Activated CD8-positive, alpha-beta memory T cell treated with anti-CD3 and anti-CD28 coated beads for 36 hours (primary cell): ENCODE measurements around the gene ARHGEF7. TPM values are rescaled to one million over a fixed set of nuclear protein-coding genes. Genes with fewer than 3 reads are reported as not detected.

Experiments used
- CTCF ChIA-PET: fragments of 350-600 bp; sonication (Branson Sonifier 250); formaldehyde crosslinking; loops from one replicate; lab custom pipeline; 2021; ENCODE audit warnings: antibody characterized with exemption; lab: Charles Lee
- POLR2A ChIA-PET: fragments of 350-600 bp; sonication (Branson Sonifier 250); formaldehyde crosslinking; loops from one replicate; lab custom pipeline; 2021; ENCODE audit warnings: antibody characterized with exemption; lab: Charles Lee
- total RNA-seq, 2 experiments: library from RNA; stranded (reverse); gene quantifications; one replicate each; pipeline ENCODE4 v1.2.3, GENCODE V29; 2021

The ARHGEF7 gene
- total RNA-seq, 2 experiments from 2014 or later, result 49.4 to 50.8 TPM

GRCh38 chr13:111304041-111304544 is 189.0 kb downstream of the ARHGEF7 start:
- ChIA-PET CTCF (no interaction called here), POLR2A (no interaction called here)

DNA sequence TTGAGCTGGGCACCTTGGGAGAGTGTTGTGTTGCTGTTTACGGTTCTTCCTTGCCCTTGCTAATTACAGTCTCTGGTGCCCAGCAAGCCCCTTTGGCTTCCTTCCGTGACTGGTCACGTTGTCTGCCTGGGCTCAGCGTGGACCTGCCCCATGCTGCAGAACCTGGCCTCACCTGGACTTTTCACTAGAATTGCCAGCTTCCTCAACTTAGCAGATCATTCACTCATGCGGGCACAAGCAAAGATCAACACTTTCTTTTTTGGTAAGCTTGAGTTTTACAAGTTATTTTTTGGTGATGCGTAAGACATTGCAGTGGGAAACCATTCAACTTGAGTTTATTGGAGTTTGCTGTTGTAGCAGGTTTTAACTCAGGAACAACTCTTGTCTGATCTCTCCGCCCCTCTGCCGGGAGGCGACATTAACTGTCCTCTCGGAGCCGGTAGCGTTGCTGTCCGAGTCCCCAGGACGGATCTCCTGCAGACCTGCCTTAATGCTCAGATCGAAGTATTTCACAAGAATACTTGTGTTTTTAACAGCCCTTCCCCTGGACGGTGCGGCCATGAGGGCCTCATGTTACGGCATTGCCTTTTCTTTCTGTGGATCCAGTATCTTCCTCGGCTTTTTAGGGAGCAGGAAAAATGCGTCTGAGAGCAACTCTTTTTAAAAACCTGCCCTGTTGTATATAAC is 189.6 kb downstream of the ARHGEF7 start:
- ChIA-PET POLR2A (no interaction called here), CTCF (no interaction called here)

DNA sequence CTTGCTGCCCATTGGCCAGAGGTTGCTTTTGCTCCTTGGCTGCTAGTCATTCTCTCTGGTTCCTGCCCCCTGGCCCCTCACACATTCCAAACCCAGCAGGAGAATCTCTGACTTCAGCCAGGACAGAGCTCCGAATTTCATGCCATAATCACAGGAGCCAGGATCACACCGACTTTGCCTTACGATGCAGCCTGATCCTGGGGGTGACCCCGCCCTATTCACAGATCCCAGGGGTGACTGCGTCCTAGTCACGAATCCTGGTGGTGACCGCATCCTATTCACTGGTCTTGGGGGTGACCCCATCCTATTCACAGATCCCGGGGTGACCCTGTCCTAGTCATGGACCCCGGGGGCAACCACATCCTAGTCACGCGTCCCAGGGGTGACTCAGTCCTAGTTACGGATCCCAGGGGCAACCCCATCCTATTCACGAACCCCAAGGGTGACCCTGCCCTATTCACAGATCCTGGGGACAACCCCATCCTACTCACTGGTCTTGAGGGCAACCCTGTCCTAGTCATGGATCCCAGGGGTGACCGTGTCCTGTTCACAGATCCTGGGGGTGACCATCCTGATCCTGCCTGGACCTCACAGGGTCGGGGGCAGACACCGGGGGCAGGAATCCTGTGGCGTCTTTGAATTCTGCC is 198.0 kb downstream of the ARHGEF7 start:
- ChIA-PET CTCF (no interaction called here), POLR2A (interaction anchor here (0.6 kb wide), 1 partner anchor 13 kb away, joined by 3 read pairs; no protein-coding TSS in a partner anchor)

- CTCF ChIA-PET, result no interaction called here
These were observed 198.9 kb downstream of the ARHGEF7 start for GRCh38 chr13:111313911-111314425.

GRCh38 chr13:111314852-111315251 is 199.7 kb downstream of the ARHGEF7 start:
- ChIA-PET POLR2A (no interaction called here), CTCF (no interaction called here)

More at GRCh38 chr13:111313911-111314425, 198.9 kb downstream of the ARHGEF7 start:
- POLR2A ChIA-PET, result interaction anchor here (0.6 kb wide), 1 partner anchor 14 kb away, joined by 3 read pairs; no protein-coding TSS in a partner anchor

- POLR2A ChIA-PET, result no interaction called here
- CTCF ChIA-PET, result no interaction called here
These were observed 200.4 kb downstream of the ARHGEF7 start for GRCh38 chr13:111315347-111315995.

- ChIA-PET POLR2A (no interaction called here), CTCF (interaction anchor here (0.5 kb wide), 1 partner anchor 249 kb away, joined by 3 read pairs; no protein-coding TSS in a partner anchor)
These were observed 201.1 kb downstream of the ARHGEF7 start for GRCh38 chr13:111316161-111316730.

GRCh38 chr13:111317042-111317550 is 202.0 kb downstream of the ARHGEF7 start:
- CTCF ChIA-PET, result interaction anchor here (0.5 kb wide), 1 partner anchor 250 kb away, joined by 3 read pairs; no protein-coding TSS in a partner anchor
- POLR2A ChIA-PET, result no interaction called here

GRCh38 chr13:111317571-111318345 is 202.6 kb downstream of the ARHGEF7 start:
- POLR2A ChIA-PET, result no interaction called here
- CTCF ChIA-PET, result no interaction called here

DNA sequence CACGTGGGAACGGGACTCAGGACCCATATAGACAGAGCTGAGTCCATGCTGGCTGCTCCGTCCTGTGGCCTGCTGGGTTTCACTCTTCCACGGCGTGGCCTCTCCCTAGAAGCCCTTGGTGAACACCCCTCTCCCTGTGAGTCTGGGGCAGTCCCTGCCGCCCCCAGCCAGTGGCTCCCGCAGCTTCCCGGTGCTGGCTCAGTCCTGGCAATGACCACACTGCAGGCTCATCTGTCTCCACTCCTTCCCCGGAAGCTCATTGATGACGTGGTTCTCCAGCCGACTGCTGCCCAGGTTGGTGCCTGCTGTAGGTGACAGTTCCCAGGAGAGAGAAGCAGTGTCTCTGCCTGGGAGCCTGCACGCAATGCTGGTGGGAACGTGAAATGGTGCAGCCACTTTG is 203.3 kb downstream of the ARHGEF7 start:
- CTCF ChIA-PET, result no interaction called here

DNA sequence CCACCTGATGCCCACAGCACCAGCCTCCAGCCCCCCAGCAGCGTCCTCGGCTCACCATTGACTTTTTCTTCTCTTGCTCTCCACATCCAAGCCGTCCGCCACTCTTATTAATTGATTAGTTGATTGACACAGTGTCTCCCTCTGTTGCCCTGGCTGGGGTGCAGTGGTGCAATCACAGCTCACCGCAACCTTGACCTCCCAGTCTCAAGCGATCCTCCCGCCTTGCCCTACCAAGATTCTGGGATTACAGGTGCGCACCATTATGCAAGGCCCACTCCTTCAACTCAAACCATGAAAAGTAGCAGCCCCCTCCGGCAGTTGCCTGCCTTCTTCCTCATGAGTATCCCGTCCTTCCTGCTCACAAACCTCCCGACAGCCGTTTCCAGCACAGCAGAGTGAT is 204.4 kb downstream of the ARHGEF7 start:
- CTCF ChIA-PET, result no interaction called here
- POLR2A ChIA-PET, result no interaction called here

More for the DNA sequence above, 203.3 kb downstream of the ARHGEF7 start:
- POLR2A ChIA-PET, result no interaction called here

DNA sequence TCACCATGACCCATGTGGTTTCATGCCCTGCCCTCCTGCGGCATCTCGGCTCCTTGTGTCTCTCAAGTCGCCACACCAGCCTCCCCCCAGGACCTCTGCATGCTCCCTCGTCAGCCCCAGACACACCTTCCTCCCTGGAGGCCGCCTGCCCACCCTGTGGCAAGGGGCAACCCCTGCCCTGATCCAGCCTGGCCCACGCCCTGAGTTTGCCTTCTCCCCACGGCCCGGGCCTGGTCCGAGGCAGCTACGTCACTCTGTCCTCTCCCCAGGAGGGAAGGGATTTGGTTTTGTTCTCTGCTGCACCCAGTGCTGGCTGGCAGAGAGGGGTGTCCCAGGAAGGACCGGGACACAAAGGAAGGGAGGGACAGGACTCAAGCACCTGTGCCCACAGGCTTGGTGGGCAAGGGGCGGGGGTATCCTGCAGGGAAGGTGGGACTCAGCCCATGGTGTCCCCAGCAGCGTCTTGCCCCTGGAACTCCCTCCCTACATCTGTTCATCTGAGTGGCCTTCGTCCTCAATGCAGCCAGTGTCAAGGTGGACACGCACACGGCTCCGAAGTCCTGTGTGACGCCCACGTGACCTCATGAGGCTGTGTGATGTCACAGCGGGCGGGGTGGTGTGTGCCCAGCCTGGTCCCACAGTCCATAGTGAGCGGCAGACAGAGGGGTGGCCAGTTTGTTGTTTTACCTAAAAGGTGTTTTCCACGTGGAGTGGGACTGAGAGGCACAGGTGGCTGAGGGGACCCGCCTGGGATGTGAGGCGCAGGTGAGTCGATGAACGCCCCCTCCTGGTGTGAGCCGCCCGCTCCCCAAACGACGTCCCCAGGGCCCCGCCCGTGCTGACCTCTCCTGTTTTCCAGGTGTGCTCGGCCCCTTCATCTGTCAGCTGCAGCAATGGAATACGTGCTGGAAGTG is 205.1 kb downstream of the ARHGEF7 start, which contains the start of gene TEX29:
TEX29 (plus strand) TSS at position 645 of the 914 bp plus-strand sequence; CDS start at position 894, 249 bp downstream.
- ChIA-PET CTCF (no interaction called here), POLR2A (no interaction called here)

DNA sequence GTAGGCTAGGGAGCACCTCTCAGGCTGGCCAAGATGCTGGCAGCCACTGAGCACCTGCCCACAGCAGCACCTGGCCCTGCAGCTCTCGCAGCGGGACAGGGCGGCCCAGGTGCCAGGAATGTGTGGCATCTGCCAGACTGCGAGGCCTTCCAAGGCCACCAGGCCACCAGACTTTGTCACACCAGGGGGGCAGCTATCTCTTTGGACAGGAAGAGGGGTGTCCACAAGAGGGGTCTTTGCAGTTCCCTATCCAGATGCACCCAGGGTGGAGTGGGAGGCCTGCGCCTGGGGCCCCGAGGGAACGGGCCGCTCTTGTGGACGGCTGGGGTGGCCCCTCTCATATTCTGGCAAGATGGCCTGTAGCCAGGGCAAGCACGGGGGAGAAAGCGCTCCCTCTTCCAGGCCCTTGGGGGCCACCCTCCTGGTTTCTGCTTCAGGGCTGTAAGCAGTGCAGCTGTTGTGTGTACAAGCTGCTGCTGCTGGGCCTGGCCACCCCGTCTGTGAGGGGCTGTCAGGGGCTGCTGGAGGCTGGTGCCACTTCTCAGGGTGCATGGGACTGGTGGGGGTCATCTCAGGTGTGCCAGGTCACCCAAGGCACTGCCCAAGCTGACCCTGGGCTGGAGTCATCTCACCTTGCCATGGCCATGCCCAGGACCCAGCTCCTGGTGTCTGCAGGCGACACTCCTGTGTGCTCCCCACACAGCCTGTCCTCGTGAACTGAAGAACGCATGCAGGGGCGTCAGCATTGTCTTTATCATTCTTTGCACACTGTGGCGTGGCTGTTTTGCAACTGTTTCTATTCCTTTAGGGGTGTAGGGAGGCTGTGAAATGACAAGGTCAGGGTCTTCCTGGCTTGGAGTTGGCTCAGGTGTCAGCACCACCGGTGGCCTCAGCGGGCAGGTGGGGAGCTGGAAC is 207.1 kb downstream of the ARHGEF7 start:
- CTCF ChIA-PET, result no interaction called here
- POLR2A ChIA-PET, result no interaction called here

- CTCF ChIA-PET, result no interaction called here
These were observed 207.8 kb downstream of the ARHGEF7 start for GRCh38 chr13:111322916-111323331.

GRCh38 chr13:111323549-111323948 is 208.4 kb downstream of the ARHGEF7 start:
- ChIA-PET POLR2A (no interaction called here), CTCF (no interaction called here)

More at GRCh38 chr13:111322916-111323331, 207.8 kb downstream of the ARHGEF7 start:
- POLR2A ChIA-PET, result no interaction called here

- ChIA-PET CTCF (no interaction called here), POLR2A (no interaction called here)
These were observed 209.0 kb downstream of the ARHGEF7 start for GRCh38 chr13:111323950-111324651.
